ENCODE results near the gene MPPED2.
A peak's percentile ranks its signal among the peaks of the same experiment; 100 is the strongest.

MPPED2 gene

GRCh38 chr11:30578406-30578805 is 7.7 kb downstream of the MPPED2 start:
- Histone ChIP-seq H3K27ac (no peak overlapping the region), H3K4me3 (no peak overlapping the region)
- DNase-seq (ENCODE audit: low spot score): no peak
- TF ChIP-seq CTCF (IDR thresholded peaks at IDR 0.05): no peak

- no peak for TF ChIP-seq CTCF (IDR thresholded peaks at IDR 0.05)
- DNase-seq (ENCODE audit: low spot score): no peak
- H3K4me3 ChIP-seq: no peak overlapping the region
- no peak overlapping the region for H3K27ac ChIP-seq
Measured at GRCh38 chr11:30573951-30574350, 12.2 kb downstream of the MPPED2 start.

GRCh38 chr11:30568931-30569330 is 17.2 kb downstream of the MPPED2 start:
- Histone ChIP-seq H3K4me3 (no peak overlapping the region), H3K27ac (no peak overlapping the region)
- no peak for DNase-seq (ENCODE audit: low spot score)
- no peak for TF ChIP-seq CTCF (IDR thresholded peaks at IDR 0.05)

DNA sequence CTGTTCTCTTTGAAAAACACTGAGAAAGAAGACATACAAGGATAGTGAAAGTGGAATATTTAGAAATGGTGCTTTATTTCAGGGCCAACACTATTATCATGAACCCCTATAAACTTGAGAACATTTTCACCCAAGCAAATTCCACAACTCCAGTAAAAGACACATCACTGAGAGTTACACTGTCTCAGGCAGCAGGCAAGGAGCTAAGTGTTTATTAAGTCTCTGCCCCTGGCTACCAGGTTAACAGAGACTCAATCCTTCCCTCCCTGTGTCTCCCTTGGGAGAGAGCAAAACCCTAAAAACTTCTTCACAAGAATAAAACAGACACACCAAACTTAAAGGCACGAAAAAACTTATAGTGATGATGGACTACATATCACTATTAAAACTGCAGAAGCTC is 18.5 kb downstream of the MPPED2 start:
- Histone ChIP-seq H3K4me3 (no peak overlapping the region), H3K27ac (peak overlapping the region; percentile 17 to 37)
- DNase-seq (ENCODE audit: low spot score): no peak
- TF ChIP-seq CTCF (IDR thresholded peaks at IDR 0.05): no peak

DNA sequence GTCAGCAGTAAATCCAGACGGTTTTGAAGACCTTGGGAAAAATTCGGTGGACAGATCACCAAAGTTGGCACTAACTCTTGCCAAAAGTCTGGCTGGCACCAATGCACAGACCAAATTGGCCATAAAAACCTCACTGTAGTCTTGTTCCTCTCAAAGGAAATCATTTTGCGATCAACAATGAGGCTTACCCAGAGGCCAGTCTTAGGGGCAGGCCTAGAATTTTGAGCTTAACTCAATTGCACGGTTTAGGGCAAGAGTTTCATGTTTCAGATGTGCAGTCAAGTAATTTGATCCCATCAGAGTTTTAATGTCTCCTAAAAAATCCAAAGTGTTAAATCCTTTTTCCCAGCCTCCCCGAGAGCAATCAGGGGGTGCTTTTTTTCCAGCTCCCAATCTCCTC is 19.0 kb downstream of the MPPED2 start:
- no peak for TF ChIP-seq CTCF (IDR thresholded peaks at IDR 0.05)
- DNase-seq (ENCODE audit: low spot score): no peak
- Histone ChIP-seq H3K27ac (peak overlapping the region; percentile 17 to 37), H3K4me3 (no peak overlapping the region)

GRCh38 chr11:30566482-30566881 is 19.7 kb downstream of the MPPED2 start:
- no peak overlapping the region for H3K4me3 ChIP-seq
- no peak for TF ChIP-seq CTCF (IDR thresholded peaks at IDR 0.05)
- H3K27ac ChIP-seq: no peak overlapping the region
- no peak for DNase-seq (ENCODE audit: low spot score)

- DNase-seq (ENCODE audit: low spot score): no peak
- Histone ChIP-seq H3K4me3 (no peak overlapping the region), H3K27ac (no peak overlapping the region)
- TF ChIP-seq CTCF (IDR thresholded peaks at IDR 0.05): no peak
Measured at GRCh38 chr11:30565027-30565426, 21.1 kb downstream of the MPPED2 start.

Data from coronary artery (tissue), 2 donors.